HUES48 (cell line): ENCODE measurements around the gene FAM83C.

ENCODE experiments used
- H3K27ac ChIP-seq: one replicate; pipeline ENCODE4 v1.7.0; 2013; ENCODE audit warnings: low read depth, low read length, inconsistent platforms
- H3K27me3 ChIP-seq: 2 replicates; pipeline ENCODE4 v1.6.1; 2013; ENCODE audit warnings: mild to moderate bottlenecking, low read length; ENCODE audit not compliant: control insufficient read depth, insufficient read depth
- H3K36me3 ChIP-seq: 2 replicates; pipeline ENCODE4 v1.6.1; 2013; ENCODE audit warnings: low read length; ENCODE audit not compliant: control insufficient read depth, insufficient read depth
- H3K4me1 ChIP-seq: 2 replicates; pipeline ENCODE4 v1.6.1; 2013; ENCODE audit warnings: mild to moderate bottlenecking, low read length; ENCODE audit not compliant: control insufficient read depth, insufficient read depth
- H3K4me3 ChIP-seq: 2 replicates; pipeline ENCODE4 v1.5.1; 2013; ENCODE audit warnings: mild to moderate bottlenecking, low read depth, low read length
- H3K9ac ChIP-seq: 2 replicates; pipeline ENCODE4 v1.6.1; 2013; ENCODE audit warnings: mild to moderate bottlenecking, low read depth, low read length, moderate library complexity
- H3K9me3 ChIP-seq: 2 replicates; pipeline ENCODE4 v1.6.1; 2013; ENCODE audit warnings: low read length; ENCODE audit not compliant: control insufficient read depth, insufficient read depth

Gene FAM83C

GRCh38 chr20:35240811-35241293 is 51.4 kb downstream of the FAM83C start:
- no peaks in the 10 kb centered on the region for H3K36me3 ChIP-seq
- H3K27me3 ChIP-seq = no peaks in the 10 kb centered on the region
- H3K27ac ChIP-seq = no peak overlapping the region
- H3K9me3 ChIP-seq = no peaks in the 10 kb centered on the region
- H3K4me3 ChIP-seq = no peak overlapping the region
- peaks cover 9% of the 10 kb centered on the region for H3K4me1 ChIP-seq
- H3K9ac ChIP-seq = no peak overlapping the region

DNA sequence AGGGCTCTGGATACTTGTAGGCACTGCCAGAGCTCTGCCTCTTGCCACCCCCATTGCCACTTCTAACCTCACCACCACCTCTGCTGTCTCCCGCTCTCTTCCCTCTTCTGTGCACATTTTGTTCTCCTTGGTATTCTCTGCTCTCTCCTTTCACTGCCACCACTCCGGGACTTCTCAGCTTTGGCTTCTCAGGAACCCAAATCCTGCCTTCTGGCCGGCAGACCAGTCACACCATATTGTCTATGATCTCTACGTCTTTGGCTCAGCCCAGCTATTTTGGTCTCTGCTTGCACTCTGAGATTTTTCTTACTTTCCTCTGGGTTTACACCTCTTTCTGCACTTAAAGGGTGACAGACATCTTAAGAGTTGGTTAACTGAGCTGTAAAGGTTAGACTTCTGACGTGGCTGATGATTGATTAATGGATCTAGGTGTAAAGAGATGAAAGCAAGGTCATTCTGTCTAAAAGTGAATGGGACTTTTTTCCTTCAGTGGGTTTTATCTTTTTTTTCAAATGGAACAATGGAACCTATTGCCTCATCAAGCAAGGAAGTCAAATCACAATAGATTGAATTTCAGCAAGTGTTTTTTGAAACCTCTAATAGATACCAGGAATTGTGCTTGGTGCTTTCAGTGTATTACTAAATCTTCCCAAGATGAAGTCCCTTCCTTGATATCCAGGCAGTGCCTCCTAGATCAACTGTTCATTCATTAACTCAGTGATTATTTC is 52.0 kb downstream of the FAM83C start:
- H3K4me3 ChIP-seq = no peak overlapping the region
- H3K27me3 ChIP-seq = no peaks in the 10 kb centered on the region
- no peak overlapping the region for H3K9ac ChIP-seq
- H3K9me3 ChIP-seq = no peaks in the 10 kb centered on the region
- no peak overlapping the region for H3K27ac ChIP-seq
- H3K4me1 ChIP-seq = peaks cover 9% of the 10 kb centered on the region
- H3K36me3 ChIP-seq = no peaks in the 10 kb centered on the region

DNA sequence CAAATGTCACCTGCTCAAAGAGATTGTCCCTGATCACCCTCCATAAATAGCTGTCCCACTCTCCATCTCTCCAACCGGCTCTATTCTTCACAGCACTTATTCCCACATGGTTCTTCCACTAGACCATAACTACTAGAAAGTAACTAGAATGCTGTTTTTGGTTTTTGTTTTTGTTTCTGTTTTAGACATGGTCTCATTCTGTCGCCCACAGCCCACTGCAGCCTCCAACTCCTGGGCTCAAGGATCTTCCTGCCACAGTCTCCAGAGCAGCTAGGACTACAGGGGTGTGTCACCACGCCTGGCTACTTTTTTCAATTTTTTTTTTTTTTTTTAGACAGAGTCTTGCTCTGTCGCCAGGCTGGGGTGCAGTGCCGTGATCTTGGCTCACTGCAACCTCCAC is 53.5 kb downstream of the FAM83C start:
- Histone ChIP-seq H3K4me1 (peaks cover 9% of the 10 kb centered on the region), H3K9me3 (no peaks in the 10 kb centered on the region), H3K27me3 (no peaks in the 10 kb centered on the region), H3K27ac (no peak overlapping the region), H3K9ac (no peak overlapping the region), H3K4me3 (no peak overlapping the region), H3K36me3 (no peaks in the 10 kb centered on the region)

GRCh38 chr20:35238170-35238569 is 54.1 kb downstream of the FAM83C start:
- H3K4me1 ChIP-seq = peaks cover 9% of the 10 kb centered on the region
- no peak overlapping the region for H3K4me3 ChIP-seq
- H3K36me3 ChIP-seq = no peaks in the 10 kb centered on the region
- H3K9me3 ChIP-seq = no peaks in the 10 kb centered on the region
- no peaks in the 10 kb centered on the region for H3K27me3 ChIP-seq
- H3K27ac ChIP-seq = no peak overlapping the region
- no peak overlapping the region for H3K9ac ChIP-seq

DNA sequence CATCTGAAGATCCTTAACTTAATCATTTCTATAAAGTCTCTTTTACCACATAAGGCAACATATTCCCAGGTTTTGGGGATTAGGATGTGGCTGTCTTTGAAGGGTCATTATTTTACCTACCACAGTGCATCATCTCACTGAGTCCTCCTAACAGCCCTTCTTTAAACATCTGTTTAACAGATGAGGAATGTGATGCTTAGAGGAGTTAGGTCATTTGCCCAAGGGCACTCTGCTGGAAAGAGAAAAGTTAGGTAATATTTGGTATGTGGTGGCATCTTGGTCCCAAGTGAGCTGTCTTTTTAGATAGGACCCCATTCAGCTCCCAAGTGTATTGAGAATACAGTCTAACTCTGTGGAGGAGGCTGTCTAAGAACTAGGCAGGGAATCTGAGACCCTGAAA is 54.7 kb downstream of the FAM83C start:
- Histone ChIP-seq H3K27ac (no peak overlapping the region), H3K36me3 (no peaks in the 10 kb centered on the region), H3K9ac (no peak overlapping the region), H3K27me3 (no peaks in the 10 kb centered on the region), H3K9me3 (no peaks in the 10 kb centered on the region), H3K4me3 (no peak overlapping the region), H3K4me1 (peaks cover 9% of the 10 kb centered on the region)

GRCh38 chr20:35235881-35236280 is 56.3 kb downstream of the FAM83C start:
- no peak overlapping the region for H3K27ac ChIP-seq
- peaks cover 7% of the 10 kb centered on the region for H3K4me1 ChIP-seq
- no peak overlapping the region for H3K9ac ChIP-seq
- no peaks in the 10 kb centered on the region for H3K27me3 ChIP-seq
- no peak overlapping the region for H3K4me3 ChIP-seq
- no peaks in the 10 kb centered on the region for H3K9me3 ChIP-seq
- H3K36me3 ChIP-seq = no peaks in the 10 kb centered on the region
